Posterior vena cava (tissue), 2 donors: ENCODE data around the gene BTNL9. TPM values are rescaled to one million over a fixed set of nuclear protein-coding genes. Genes with fewer than 3 reads are reported as not detected.

Experiments used
- DNase-seq: peaks from one replicate; pipeline ENCODE4 v3.0.0-alpha.2; 2020; ENCODE audit warnings: low spot score
- intact Hi-C, 2 donors: fragments of 100-400 bp; cut with DNase I; formaldehyde crosslinking; loops; one replicate each; pipeline versions ENCODE4 v1.14.1 to v1.14.2; 2022 to 2023
- microRNA-seq, 2 donors: library from miRNA; unstranded; fragments of <30 nt; microRNA quantifications; one replicate each; pipeline ENCODE4 v1.2.0, GENCODE V29; 2020 to 2021; ENCODE audit warnings: borderline microRNAs expressed in 2 of 2
- total RNA-seq, 2 donors: library from RNA; stranded (reverse); fragmentation: NEBNext Ultra II Directional; extraction: Animal tissue kit (Norgen Biotek cat#: 25700); gene quantifications; one replicate each; pipeline ENCODE4 v1.2.1, GENCODE V29; 2021
- donor health status: DM: yes; HTN: yes; CAD: no.
- donor health status: DM: yes; HTN: yes; CAD: no.

The BTNL9 gene
- total RNA-seq, 2 donors from 2014 or later, result 13.4 to 22.6 TPM

GRCh38 chr5:181111010-181111409 is 70.9 kb downstream of the BTNL9 start:
- intact Hi-C loops, result no loop called here
- no peak for DNase-seq

Small RNA genes lying within 50 kb of the gene (microRNA-seq; reads per million reads assigned to microRNA genes)
- 0 reads per million in 2 donors for gene MIR8089

Other genes starting within 250 kb of the BTNL9 start
- gene MGAT1, start 237.5 kb upstream of the BTNL9 start, total RNA-seq, result 100 to 1,000 TPM; 150 to 160 TPM
- 10 to 100 TPM; 21.2 to 22.2 TPM for gene ZFP62, start 179.0 kb upstream of the BTNL9 start, total RNA-seq
- not detected for gene BTNL8, start 141.1 kb upstream of the BTNL9 start, total RNA-seq
- gene BTNL3, start 51.4 kb upstream of the BTNL9 start, total RNA-seq, result not detected
- gene OR2V1, start 90.9 kb downstream of the BTNL9 start, total RNA-seq, result not detected
- gene OR2V2, start 107.3 kb downstream of the BTNL9 start, total RNA-seq, result not detected
- 1 to 10 TPM; 3.1 to 3.5 TPM for gene TRIM7, start 164.9 kb downstream of the BTNL9 start, total RNA-seq
- 10 to 100 TPM; 15.2 to 20.4 TPM for gene TRIM41, start 183.0 kb downstream of the BTNL9 start, total RNA-seq
- gene RACK1, start 203.6 kb downstream of the BTNL9 start, total RNA-seq, result 1,000 to 10,000 TPM; 1,013 to 1,030 TPM
- gene TRIM52, start 220.9 kb downstream of the BTNL9 start, total RNA-seq, result 10 to 100 TPM in 1 of 2 donors, 1 to 10 TPM in 1; 9.5 to 12.1 TPM